ENCODE measurements around the gene APOBEC3G. TPM values are rescaled to one million over a fixed set of nuclear protein-coding genes. Genes with fewer than 3 reads are reported as not detected.
"Not testable (repeated sequence)": the region's sequence is repeated elsewhere in the genome, so short reads cannot be mapped to it uniquely, and the experiment has no call there.

The APOBEC3G gene
- total RNA-seq: 10.5 and 12.2 TPM in 2 replicates
- 7.1 and 13.3 TPM in 2 replicates for polyA plus RNA-seq

GRCh38 chr22:39077026-39077840 lies at the start of gene APOBEC3G:
APOBEC3G (plus strand) TSS chr22:39077275; CDS start chr22:39077362, 87 bp downstream.
- not testable (repeated sequence) for H3K9me3 ChIP-seq (ENCODE audit: low read depth); H3K4me1 ChIP-seq (ENCODE audit: low read depth); H3K36me3 ChIP-seq; H3K27me3 ChIP-seq
- DNase-seq (ENCODE audit: low read depth in 1 of 2, low spot score in 1 of 2): peak; percentile 31 to 85
- Histone ChIP-seq H3K4me3 (peak within 1 kb of the TSS; percentile 9), H3K27ac (peak within 1 kb of the TSS; percentile 35)

GRCh38 chr22:39027717-39028116 lies 49.4 kb upstream of the APOBEC3G start:
- H3K27ac ChIP-seq: no peak overlapping the region
- H3K9me3 ChIP-seq (ENCODE audit: low read depth): no peaks in the 10 kb centered on the region
- H3K4me3 ChIP-seq: no peak overlapping the region
- no peaks in the 10 kb centered on the region for H3K36me3 ChIP-seq
- DNase-seq (ENCODE audit: low read depth in 1 of 2, low spot score in 1 of 2): no peak
- H3K27me3 ChIP-seq: no peaks in the 10 kb centered on the region
- H3K4me1 ChIP-seq (ENCODE audit: low read depth): peaks cover 6% of the 10 kb centered on the region
- TF ChIP-seq CTCF (IDR thresholded peaks at IDR 0.05; ENCODE audit: low read depth, low read length): no peak

GRCh38 chr22:39028281-39028680 lies 48.8 kb upstream of the APOBEC3G start:
- TF ChIP-seq CTCF (IDR thresholded peaks at IDR 0.05; ENCODE audit: low read depth, low read length): no peak
- peaks cover 6% of the 10 kb centered on the region for H3K4me1 ChIP-seq (ENCODE audit: low read depth)
- H3K36me3 ChIP-seq: no peaks in the 10 kb centered on the region
- no peaks in the 10 kb centered on the region for H3K9me3 ChIP-seq (ENCODE audit: low read depth)
- DNase-seq (ENCODE audit: low read depth in 1 of 2, low spot score in 1 of 2): peak in 1 of 2 donors; percentile 29
- peak overlapping the region; percentile 4 for H3K27ac ChIP-seq
- H3K4me3 ChIP-seq: no peak overlapping the region
- H3K27me3 ChIP-seq: no peaks in the 10 kb centered on the region

GRCh38 chr22:39029227-39029626 lies 47.8 kb upstream of the APOBEC3G start:
- no peaks in the 10 kb centered on the region for H3K36me3 ChIP-seq
- no peaks in the 10 kb centered on the region for H3K27me3 ChIP-seq
- no peak for DNase-seq (ENCODE audit: low read depth in 1 of 2, low spot score in 1 of 2)
- no peak for TF ChIP-seq CTCF (IDR thresholded peaks at IDR 0.05; ENCODE audit: low read depth, low read length)
- H3K4me1 ChIP-seq (ENCODE audit: low read depth): peaks cover 6% of the 10 kb centered on the region
- no peak overlapping the region for H3K27ac ChIP-seq
- no peaks in the 10 kb centered on the region for H3K9me3 ChIP-seq (ENCODE audit: low read depth)
- H3K4me3 ChIP-seq: no peak overlapping the region

- no peaks in the 10 kb centered on the region for H3K9me3 ChIP-seq (ENCODE audit: low read depth)
- H3K36me3 ChIP-seq: no peaks in the 10 kb centered on the region
- no peaks in the 10 kb centered on the region for H3K27me3 ChIP-seq
- peaks cover 6% of the 10 kb centered on the region for H3K4me1 ChIP-seq (ENCODE audit: low read depth)
- no peak for DNase-seq (ENCODE audit: low read depth in 1 of 2, low spot score in 1 of 2)
- H3K4me3 ChIP-seq: no peak overlapping the region
- TF ChIP-seq CTCF (IDR thresholded peaks at IDR 0.05; ENCODE audit: low read depth, low read length): no peak
- H3K27ac ChIP-seq: no peak overlapping the region
Observed at GRCh38 chr22:39030705-39031104, 46.4 kb upstream of the APOBEC3G start.

- not testable (repeated sequence) for H3K4me1 ChIP-seq (ENCODE audit: low read depth); H3K27ac ChIP-seq; H3K9me3 ChIP-seq (ENCODE audit: low read depth); DNase-seq (ENCODE audit: low read depth in 1 of 2, low spot score in 1 of 2); H3K36me3 ChIP-seq; H3K4me3 ChIP-seq; H3K27me3 ChIP-seq
Observed at GRCh38 chr22:39031434-39032295, 45.4 kb upstream of the APOBEC3G start.

- H3K27me3 ChIP-seq; H3K36me3 ChIP-seq; H3K9me3 ChIP-seq (ENCODE audit: low read depth); H3K4me3 ChIP-seq; DNase-seq (ENCODE audit: low read depth in 1 of 2, low spot score in 1 of 2); H3K27ac ChIP-seq: not testable (repeated sequence)
- H3K4me1 ChIP-seq (ENCODE audit: low read depth): peaks cover 17% of the 10 kb centered on the region
Observed at GRCh38 chr22:39037071-39037470, 40.0 kb upstream of the APOBEC3G start.
